IMR-90 (cell line): ENCODE data around the gene HEATR9. TPM values are rescaled to one million over a fixed set of nuclear protein-coding genes. Genes with fewer than 3 reads are reported as not detected.

Source experiments
- BHLHE40 ChIP-seq: fragments of 150-350 bp; IDR thresholded peaks from 2 replicates; pipeline ENCODE4 v1.6.1; 2016; ENCODE audit warnings: mild to moderate bottlenecking, low read depth, low read length
- CHD1 ChIP-seq: IDR thresholded peaks from 2 replicates; pipeline ENCODE4 v1.6.1; 2012; ENCODE audit warnings: low read depth, low read length, improper control_type of control experiment
- ELK1 ChIP-seq: fragments of 150-350 bp; IDR thresholded peaks from 2 replicates; pipeline ENCODE4 v1.6.1; 2016; ENCODE audit warnings: low read depth, mild to moderate bottlenecking, low read length, moderate library complexity, borderline replicate concordance
- MAZ ChIP-seq: IDR thresholded peaks from 2 replicates; pipeline ENCODE4 v1.6.1; 2012; ENCODE audit warnings: low read depth, mild to moderate bottlenecking, low read length, improper control_type of control experiment, moderate library complexity, borderline replicate concordance
- NFE2L2 ChIP-seq: fragments of 150-350 bp; IDR thresholded peaks from 2 replicates; pipeline ENCODE4 v1.6.1; 2016; ENCODE audit warnings: low read depth, mild to moderate bottlenecking, low read length
- RCOR1 ChIP-seq: IDR thresholded peaks from 2 replicates; pipeline ENCODE4 v1.6.1; 2012; ENCODE audit warnings: mild to moderate bottlenecking, low read length, improper control_type of control experiment; ENCODE audit not compliant: insufficient replicate concordance
- polyA plus RNA-seq, 3 experiments: library from polyadenylated mRNA; depleted of rRNA; stranded (reverse); fragments of >200 nt; gene quantifications; 2 replicates each; pipeline ENCODE4 v1.2.3, GENCODE V29; 2012; ENCODE audit warnings: low replicate concordance in 1 of 3
- total RNA-seq: library from RNA; depleted of rRNA; stranded (reverse); fragments of >200 nt; gene quantifications from 2 replicates; pipeline ENCODE4 v1.2.3, GENCODE V29; 2012

The HEATR9 gene
- total and polyA plus RNA-seq, 2 of the 4 experiments (the other 2 are of a cell fraction) = not detected

DNA sequence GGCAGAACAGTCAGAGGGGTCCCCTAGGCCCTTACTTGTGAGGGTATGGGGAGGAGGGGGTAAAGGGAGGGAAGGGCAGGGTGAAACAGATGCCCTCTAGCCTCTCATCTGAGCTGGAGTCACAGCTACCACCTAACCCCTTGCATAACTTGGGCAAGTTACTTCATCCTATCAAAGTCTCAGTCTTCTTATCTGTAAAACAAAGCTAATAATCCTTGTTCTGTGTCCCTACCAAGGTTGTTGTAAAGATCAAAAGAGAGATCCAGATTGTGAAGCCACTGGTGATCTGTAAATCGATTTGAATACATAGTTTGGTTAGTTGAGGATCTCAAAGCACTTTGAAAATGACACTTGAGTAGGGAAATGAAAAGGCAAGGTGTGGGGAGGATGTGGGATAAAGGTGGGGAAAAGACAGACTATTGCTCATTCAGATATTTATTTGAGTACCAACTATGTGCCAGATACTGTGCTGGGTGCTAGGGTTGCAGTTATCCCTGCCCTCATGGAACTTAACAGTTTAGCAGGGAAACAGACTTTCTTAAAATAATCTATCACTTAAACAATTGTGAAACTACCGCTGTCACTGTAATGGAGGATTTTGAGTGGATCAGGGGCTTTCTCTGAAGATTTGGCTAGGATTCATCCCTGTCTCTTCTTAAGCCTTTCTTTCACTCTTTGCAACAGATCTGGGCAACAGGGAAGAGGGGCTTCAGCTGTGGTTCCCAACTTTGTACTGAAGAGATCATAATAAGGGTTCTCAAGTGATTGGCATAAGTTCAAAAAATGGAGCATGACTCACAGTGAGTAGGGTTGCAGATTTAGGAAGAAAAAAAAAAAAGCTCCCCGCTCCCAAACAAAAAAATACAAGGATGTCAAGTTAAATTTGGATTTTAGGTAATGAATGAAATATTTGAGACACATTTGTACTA is 3.0 kb downstream of the HEATR9 start (continued):
- TF ChIP-seq NFE2L2 (no peak), RCOR1 (no peak), ELK1 (no peak), CHD1 (no peak), BHLHE40 (no peak), MAZ (no peak)
